Gastroesophageal sphincter (tissue), 3 donors: ENCODE data around the gene GOLPH3.

Source experiments
- POLR2A ChIP-seq, 2 donors: fragments of 450-650 bp; IDR thresholded peaks; one replicate each; pipeline ENCODE4 v1.6.1; 2017; ENCODE audit warnings: antibody characterized with exemption in 2 of 2, mild to moderate bottlenecking in 2 of 2, moderate library complexity in 1 of 2
- POLR2AphosphoS5 ChIP-seq: sonication (generic); formaldehyde crosslinking; IDR thresholded peaks from one replicate; pipeline ENCODE4 v1.6.1; 2017; ENCODE audit warnings: antibody characterized with exemption
- TF ChIP-seq, protein P1 (sequence below), 4 experiments: fragments of 200-600 bp in 2 of 4; fragments of 450-650 bp in 2 of 4; sonication (generic) in 1 of 4; IDR thresholded peaks; one replicate each; pipeline ENCODE4 v1.5.1; 2017 to 2019; ENCODE audit warnings: antibody characterized with exemption in 4 of 4, mild to moderate bottlenecking in 2 of 4, moderate library complexity in 2 of 4

DNA sequence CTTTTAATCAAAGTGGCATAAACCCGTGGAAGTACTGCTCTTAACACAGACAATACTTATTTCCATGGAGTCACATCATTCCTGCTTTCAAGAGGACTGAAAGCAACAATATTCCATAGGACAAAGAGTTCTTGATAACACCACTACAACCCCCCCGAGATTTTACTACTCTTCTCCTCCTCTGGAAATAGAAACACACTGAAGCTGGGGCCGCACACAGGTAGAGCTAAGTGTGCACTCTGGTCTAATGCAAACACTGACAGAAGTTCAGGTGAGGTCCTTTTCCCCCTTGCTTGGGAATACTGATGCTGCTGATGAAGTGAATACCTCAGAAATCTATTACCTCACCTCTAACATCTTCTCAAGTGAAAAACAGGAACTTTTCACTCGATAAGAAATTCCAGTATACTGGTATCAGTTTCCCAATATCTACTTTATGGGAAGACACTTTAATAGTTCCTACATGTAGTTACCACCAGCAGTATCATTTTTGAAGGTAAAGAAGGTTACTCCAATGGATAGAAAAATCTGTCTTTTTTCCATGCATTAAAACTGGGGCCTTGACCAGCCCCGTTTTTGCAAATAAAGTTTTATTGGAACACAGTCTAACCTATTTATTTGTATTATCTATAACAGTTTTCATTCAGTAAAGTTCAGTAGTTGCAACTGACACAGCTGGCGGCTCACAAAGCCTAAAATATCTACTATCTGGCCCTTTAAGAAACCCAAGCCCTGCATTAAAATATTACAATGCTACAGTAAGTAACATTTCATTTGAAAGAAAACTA, 50.0 kb downstream of the GOLPH3 start:
- TF ChIP-seq, protein P1, sequence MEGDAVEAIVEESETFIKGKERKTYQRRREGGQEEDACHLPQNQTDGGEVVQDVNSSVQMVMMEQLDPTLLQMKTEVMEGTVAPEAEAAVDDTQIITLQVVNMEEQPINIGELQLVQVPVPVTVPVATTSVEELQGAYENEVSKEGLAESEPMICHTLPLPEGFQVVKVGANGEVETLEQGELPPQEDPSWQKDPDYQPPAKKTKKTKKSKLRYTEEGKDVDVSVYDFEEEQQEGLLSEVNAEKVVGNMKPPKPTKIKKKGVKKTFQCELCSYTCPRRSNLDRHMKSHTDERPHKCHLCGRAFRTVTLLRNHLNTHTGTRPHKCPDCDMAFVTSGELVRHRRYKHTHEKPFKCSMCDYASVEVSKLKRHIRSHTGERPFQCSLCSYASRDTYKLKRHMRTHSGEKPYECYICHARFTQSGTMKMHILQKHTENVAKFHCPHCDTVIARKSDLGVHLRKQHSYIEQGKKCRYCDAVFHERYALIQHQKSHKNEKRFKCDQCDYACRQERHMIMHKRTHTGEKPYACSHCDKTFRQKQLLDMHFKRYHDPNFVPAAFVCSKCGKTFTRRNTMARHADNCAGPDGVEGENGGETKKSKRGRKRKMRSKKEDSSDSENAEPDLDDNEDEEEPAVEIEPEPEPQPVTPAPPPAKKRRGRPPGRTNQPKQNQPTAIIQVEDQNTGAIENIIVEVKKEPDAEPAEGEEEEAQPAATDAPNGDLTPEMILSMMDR (IDR thresholded peaks at IDR 0.05): no peak
- TF ChIP-seq POLR2AphosphoS5 (no peak), POLR2A (IDR thresholded peaks at IDR 0.05) (no peak)
